Activated T-cell treated with anti-CD3 and anti-CD28 coated beads, Interleukin-2, amount 50 U/mL, for 24 hours (primary cell): ENCODE data around the gene BCL10.

ENCODE experiments used
- DNase-seq: peaks from one replicate; pipeline ENCODE4 v3.0.0-alpha.2; 2020
- H3K27ac Mint-ChIP-seq: 2 replicates; pipeline ENCODE4 v1.8.0; 2020; ENCODE audit warnings: mild to moderate bottlenecking, mixed read lengths
- H3K27me3 Mint-ChIP-seq: 2 replicates; pipeline ENCODE4 v1.8.0; 2020; ENCODE audit warnings: mixed read lengths
- H3K36me3 Mint-ChIP-seq: 2 replicates; pipeline ENCODE4 v1.8.0; 2020; ENCODE audit warnings: low read depth, mixed read lengths
- H3K4me1 Mint-ChIP-seq: 2 replicates; pipeline ENCODE4 v1.8.0; 2020; ENCODE audit warnings: low read depth, mixed read lengths
- H3K4me3 Mint-ChIP-seq: 2 replicates; pipeline ENCODE4 v1.8.0; 2020; ENCODE audit warnings: mild to moderate bottlenecking, moderate library complexity, mixed read lengths
- H3K9me3 Mint-ChIP-seq: 2 replicates; pipeline ENCODE4 v1.8.0; 2020; ENCODE audit warnings: mixed read lengths

Gene BCL10

DNA sequence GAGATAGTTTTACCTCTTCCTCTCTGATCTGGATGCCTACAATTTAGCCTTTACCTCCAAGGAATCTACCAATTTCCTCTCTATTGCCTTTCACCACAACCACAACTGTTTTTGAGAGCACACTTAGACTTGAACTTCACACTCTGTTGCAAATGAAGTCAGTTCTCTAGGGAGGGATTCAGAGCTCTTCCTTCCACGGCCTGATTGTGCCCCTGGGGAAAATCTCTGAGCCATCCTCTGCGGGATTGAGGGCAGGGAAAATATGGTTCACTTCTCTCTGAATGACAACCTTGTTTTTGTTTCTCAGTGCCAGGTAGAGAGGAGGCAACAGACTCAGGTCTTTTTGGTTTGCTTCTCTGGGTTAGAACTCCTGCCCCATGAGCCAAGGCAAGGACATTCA lies 35.4 kb upstream of the BCL10 start:
- Mint-ChIP-seq H3K9me3 (no peaks in the 10 kb centered on the region), H3K36me3 (no peaks in the 10 kb centered on the region), H3K4me3 (no peak overlapping the region), H3K27me3 (peaks cover 75% of the 10 kb centered on the region), H3K4me1 (peaks cover 11% of the 10 kb centered on the region), H3K27ac (no peak overlapping the region)
- DNase-seq: no peak

DNA sequence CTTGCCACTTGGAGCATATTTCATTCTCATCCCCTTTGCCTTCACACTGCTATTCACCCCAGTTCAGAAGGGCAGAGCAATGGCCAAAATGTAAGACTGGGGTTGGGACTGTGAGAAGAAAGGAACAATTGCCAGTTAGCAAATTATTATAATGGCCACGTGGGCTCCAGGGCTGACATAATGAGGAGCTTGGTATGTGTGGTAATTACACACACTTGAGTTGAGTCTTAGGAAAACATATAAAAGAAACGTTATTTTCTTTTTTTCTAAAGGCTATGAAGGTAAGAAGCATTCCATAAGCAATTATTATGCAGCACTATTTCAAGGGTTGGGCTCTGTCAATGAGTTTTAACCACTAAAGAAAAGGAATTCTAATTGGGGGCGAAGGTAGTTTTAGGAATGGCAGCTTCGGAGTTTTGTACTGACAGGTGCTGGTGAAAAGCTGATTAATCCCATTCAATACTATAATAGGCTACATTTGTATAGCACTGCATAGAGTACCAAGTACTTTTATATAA lies 32.5 kb upstream of the BCL10 start:
- no peak for DNase-seq
- Mint-ChIP-seq H3K9me3 (no peaks in the 10 kb centered on the region), H3K36me3 (no peaks in the 10 kb centered on the region), H3K27me3 (peaks cover 74% of the 10 kb centered on the region), H3K27ac (no peak overlapping the region), H3K4me1 (peaks cover 11% of the 10 kb centered on the region), H3K4me3 (no peak overlapping the region)

DNA sequence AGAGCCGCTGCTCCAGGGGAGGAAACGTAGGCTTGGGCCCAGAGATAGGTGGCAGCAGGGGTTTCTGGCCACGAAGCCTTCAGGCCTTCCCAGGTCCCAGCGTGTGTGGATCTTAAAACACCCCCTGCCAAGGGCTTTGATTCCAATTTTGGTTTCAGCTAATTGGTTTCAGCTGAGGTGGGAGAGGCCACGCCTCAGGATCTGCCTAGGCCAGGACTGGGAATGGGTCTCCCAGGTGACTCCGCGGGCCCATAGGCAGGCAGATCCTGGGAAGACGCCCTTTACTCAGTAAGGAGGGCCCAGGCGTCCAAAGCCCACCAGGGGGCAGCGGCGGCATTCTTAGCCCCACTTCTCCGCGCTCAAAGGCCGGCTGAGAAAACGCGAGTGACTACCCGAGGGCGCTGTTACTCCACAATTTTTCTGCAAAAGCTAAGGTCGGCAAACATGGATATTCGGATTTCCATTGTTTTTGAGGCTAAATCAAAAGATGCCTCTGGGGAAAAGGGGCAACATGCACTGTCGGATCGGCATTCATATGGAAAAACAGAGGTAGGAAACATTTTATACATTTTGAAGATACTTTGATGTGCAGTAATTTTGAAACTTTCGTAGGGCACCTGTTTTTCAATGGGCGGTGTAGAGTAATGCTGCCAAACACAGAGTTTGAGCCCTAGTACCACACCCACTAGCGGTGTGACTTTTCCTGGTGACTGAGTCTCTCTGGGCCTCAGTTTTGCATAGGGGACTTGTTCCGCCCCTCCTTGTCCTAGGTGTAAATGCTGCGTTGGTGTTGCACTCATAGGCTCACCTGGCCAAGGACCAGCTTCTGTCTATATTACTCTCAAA lies 31.8 kb upstream of the BCL10 start:
- Mint-ChIP-seq H3K4me1 (peaks cover 11% of the 10 kb centered on the region), H3K9me3 (no peaks in the 10 kb centered on the region), H3K27me3 (peaks cover 71% of the 10 kb centered on the region)

DNA sequence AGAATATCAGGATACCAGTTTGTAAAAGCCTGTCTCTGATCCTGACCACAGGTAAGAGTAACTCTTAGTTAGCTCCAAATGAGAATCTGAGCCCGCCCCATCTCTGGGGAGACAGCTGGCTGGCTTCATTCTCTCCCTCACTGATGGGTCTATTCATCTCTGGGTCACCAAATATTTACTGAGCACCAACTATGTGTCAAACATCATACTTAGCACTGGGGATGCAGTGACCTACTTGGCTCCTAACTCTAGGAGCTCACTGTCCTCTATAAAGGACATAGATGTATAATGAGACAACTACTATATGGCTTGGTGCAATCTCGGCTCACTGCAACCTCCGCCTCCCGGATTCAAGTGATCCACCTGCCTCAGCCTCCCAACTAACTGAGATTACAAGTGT lies 29.8 kb upstream of the BCL10 start:
- Mint-ChIP-seq H3K4me3 (no peak overlapping the region), H3K27me3 (peaks cover 76% of the 10 kb centered on the region), H3K36me3 (no peaks in the 10 kb centered on the region), H3K4me1 (peaks cover 11% of the 10 kb centered on the region), H3K9me3 (no peaks in the 10 kb centered on the region), H3K27ac (no peak overlapping the region)
- DNase-seq: no peak

More for the DNA sequence above, 31.8 kb upstream of the BCL10 start:
- Mint-ChIP-seq H3K36me3 (no peaks in the 10 kb centered on the region), H3K4me3 (peak overlapping the region; percentile 11), H3K27ac (no peak overlapping the region)
- peak; percentile 77 for DNase-seq

DNA sequence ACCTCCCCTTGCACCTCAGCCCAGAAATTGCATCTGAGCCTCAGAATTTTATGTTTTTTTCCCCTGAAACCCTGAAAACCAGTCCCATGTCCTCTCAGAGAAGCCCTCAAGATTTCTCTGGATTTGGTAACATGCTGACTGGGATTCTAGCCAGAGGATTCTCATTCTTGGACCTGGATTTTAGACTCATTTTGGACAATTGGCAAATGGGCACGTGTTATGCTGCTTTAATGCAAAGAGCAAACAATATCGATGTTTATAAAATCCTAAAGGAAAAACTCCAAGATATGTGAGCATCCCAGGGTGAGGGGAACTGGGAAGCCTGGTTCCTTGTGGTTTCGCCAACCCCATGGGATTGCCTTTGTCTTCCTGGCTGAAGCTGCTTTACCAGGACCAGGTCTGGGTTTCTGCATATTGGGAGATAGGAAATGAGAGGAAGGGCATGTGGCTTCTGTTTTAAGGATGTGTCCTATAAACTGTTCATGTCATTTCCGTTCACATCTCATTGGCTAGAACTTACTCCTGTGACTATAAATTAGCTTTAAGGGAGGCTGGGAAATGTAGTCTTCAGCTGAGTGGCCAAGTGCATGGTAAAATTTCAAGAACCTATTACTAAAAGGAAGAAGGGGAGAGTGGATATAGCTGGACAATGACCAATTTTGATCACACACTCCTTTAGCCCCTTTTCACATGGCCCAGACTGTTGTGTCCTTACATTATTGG lies 27.2 kb upstream of the BCL10 start:
- H3K27me3 Mint-ChIP-seq: peaks cover 70% of the 10 kb centered on the region

DNA sequence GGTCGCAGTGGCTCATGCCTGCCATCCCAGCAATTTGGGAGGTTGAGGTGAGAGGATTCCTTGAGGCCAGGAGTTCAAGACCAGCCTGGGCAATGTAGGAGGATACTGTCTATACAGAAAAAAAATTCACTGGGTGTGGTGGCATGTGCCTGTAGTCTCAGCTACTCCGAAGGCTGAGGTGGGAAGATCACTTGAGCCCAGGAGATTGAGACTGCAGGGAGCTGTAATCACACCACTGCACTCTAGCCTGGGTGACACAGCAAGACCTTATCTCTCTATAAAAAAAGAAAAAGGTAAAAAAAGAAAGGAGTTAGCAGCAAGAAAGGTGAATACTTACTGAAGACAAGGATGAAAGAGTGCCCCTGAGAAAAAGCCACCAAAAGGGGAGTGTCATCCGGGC lies 23.7 kb upstream of the BCL10 start:
- DNase-seq: no peak
- Mint-ChIP-seq H3K9me3 (no peaks in the 10 kb centered on the region), H3K36me3 (no peaks in the 10 kb centered on the region), H3K27ac (no peak overlapping the region), H3K27me3 (peaks cover 64% of the 10 kb centered on the region), H3K4me1 (peaks cover 29% of the 10 kb centered on the region), H3K4me3 (no peak overlapping the region)

More for the DNA sequence above, 27.2 kb upstream of the BCL10 start:
- H3K36me3 Mint-ChIP-seq: no peaks in the 10 kb centered on the region
- H3K27ac Mint-ChIP-seq: no peak overlapping the region
- DNase-seq: no peak
- H3K9me3 Mint-ChIP-seq: no peaks in the 10 kb centered on the region
- no peak overlapping the region for H3K4me3 Mint-ChIP-seq
- peaks cover 14% of the 10 kb centered on the region for H3K4me1 Mint-ChIP-seq

DNA sequence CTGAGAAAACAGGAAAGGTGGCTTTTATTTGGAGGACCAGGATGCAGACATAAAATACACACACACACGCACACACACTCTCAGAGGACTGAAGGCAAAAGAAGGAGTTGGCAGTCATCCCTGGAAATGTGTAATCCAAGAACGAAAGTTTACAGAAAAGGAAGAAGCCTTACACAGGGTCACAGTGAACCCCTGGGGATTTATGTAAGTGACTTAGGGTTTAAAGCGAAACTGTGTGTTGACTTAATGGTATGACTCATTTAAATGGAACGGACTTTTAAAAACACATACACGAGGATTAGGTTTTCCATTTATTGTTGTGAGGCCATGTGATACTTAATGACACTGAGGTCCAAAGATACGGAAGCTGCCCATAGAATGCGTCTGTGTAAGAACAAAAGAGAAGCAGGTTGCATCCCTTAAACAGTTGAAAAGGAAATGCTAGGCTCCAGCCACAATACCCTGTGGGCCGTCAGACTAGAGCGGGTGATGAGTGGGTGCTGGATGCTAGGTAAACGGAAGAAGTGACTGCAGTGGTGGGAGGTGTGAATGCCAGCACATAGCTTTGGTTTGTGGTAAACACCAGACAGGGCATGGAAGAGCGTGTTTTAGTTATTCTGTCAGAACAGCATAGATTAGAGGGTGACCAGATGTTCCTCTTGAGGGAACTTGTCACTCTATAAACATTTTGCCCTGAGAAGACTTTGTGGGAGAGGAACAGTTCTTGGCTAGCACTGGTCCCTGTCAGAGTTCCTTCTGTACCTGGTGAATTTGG lies 21.6 kb upstream of the BCL10 start:
- Mint-ChIP-seq H3K4me1 (peaks cover 35% of the 10 kb centered on the region), H3K27me3 (peaks cover 60% of the 10 kb centered on the region), H3K27ac (peak overlapping the region; percentile 89), H3K36me3 (no peaks in the 10 kb centered on the region), H3K9me3 (no peaks in the 10 kb centered on the region), H3K4me3 (peak overlapping the region; percentile 30)
- peak; percentile 75 for DNase-seq

DNA sequence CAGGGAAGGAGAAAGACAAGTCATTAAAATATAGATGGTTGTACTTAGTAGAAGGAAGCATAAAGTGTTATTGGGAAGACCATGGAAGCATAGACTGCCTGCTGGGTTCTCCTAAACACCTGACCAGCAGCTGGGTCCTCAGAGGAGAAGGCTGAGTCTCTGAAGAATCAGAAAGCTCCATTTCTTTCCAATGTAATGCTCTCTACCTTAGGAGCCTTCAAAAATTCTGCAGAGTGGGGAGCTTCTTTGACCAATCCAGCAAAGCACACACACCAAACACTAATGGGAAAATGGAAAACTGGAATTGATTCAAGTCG lies 21.1 kb upstream of the BCL10 start:
- no peaks in the 10 kb centered on the region for H3K9me3 Mint-ChIP-seq
- H3K4me3 Mint-ChIP-seq: peak overlapping the region; percentile 23
- DNase-seq: no peak
- peaks cover 59% of the 10 kb centered on the region for H3K27me3 Mint-ChIP-seq
- peaks cover 35% of the 10 kb centered on the region for H3K4me1 Mint-ChIP-seq
- H3K27ac Mint-ChIP-seq: peak overlapping the region; percentile 89
- no peaks in the 10 kb centered on the region for H3K36me3 Mint-ChIP-seq

DNA sequence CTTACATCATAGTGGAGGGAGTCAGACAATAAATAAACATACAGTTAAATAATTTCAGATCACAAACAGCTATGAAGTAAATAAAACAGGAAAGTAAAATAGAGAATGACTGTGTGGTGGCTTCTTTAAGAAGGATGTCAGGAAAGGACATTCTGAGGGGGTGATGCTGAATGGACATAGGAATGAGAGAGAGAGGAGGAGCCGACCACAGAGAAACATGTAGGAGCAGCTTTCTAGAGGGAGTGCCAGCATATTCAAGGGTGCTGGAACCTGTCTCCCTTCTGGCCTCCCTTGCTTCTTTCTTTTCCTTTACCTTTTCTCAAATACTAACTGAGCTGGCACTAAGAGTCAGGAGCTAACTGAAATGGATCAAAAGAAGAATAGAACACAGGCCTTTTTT lies 20.5 kb upstream of the BCL10 start:
- H3K4me3 Mint-ChIP-seq: no peak overlapping the region
- no peaks in the 10 kb centered on the region for H3K9me3 Mint-ChIP-seq
- no peak for DNase-seq
- H3K36me3 Mint-ChIP-seq: no peaks in the 10 kb centered on the region
- H3K27ac Mint-ChIP-seq: peak overlapping the region; percentile 69
- peaks cover 35% of the 10 kb centered on the region for H3K4me1 Mint-ChIP-seq
- peaks cover 58% of the 10 kb centered on the region for H3K27me3 Mint-ChIP-seq

DNA sequence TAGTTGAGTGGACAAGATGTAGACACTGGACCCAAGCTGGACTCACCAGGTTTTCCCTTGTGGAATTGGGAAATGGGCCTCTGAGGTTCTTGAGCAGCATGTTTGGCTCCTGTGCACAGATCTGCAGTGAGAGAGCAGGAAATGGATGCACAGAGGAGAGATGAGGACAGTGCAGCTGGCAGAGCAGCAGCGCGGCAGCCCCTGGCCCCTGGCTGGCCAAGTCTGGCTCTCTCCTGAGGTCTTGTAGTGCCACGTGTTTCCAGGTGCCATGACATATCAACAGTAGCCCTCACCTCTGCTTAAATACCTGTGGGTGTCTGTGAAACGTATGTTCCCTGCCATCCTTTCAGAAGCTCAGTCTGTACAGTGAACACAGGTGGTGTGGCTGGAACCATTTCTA lies 19.2 kb upstream of the BCL10 start:
- no peak for DNase-seq
- H3K36me3 Mint-ChIP-seq: no peaks in the 10 kb centered on the region
- H3K27me3 Mint-ChIP-seq: peaks cover 56% of the 10 kb centered on the region
- no peak overlapping the region for H3K4me3 Mint-ChIP-seq
- H3K4me1 Mint-ChIP-seq: peaks cover 35% of the 10 kb centered on the region
- no peak overlapping the region for H3K27ac Mint-ChIP-seq
- no peaks in the 10 kb centered on the region for H3K9me3 Mint-ChIP-seq

DNA sequence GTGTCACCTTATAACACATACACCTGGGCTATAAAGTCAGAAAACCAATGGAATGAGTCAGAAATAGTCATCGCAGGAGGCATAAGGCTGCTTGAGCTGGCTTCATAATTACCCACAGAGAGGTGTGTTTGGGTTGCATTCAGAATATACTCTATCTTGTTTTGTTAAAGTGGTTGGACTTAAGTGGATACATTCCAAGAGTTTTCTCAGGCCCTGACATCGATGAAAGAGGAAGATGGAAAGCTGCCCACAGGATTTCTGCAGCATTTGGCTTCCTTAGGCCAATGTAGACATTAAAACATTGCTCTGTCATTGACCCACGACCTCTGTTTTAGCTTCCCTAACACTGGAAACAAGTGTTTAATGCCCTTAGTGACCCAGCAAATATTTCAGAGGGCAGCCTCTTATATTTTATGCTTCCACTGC lies 18.6 kb upstream of the BCL10 start:
- no peak for DNase-seq
- Mint-ChIP-seq H3K27ac (no peak overlapping the region), H3K9me3 (no peaks in the 10 kb centered on the region), H3K4me1 (peaks cover 42% of the 10 kb centered on the region), H3K27me3 (peaks cover 55% of the 10 kb centered on the region), H3K36me3 (no peaks in the 10 kb centered on the region), H3K4me3 (no peak overlapping the region)

DNA sequence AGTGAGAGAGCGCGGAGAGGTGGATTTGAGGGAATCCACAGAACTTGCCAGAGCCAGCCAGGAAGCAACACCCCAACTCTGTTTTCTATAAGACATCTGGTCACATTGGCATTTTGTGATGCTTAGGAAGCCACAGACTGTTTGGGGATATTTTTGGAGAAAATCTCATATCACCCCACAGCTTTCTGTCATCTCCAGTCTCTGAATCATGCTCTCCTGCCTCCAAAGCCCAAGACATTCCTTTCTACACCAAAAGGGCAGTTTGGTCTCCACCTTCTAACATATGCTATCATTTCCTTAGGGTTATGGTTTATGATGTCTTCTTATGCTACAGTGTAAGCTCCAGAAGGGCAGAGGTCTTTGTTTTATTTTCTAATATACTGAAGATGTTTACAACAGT lies 14.4 kb upstream of the BCL10 start:
- DNase-seq: no peak
- Mint-ChIP-seq H3K4me3 (no peak overlapping the region), H3K36me3 (no peaks in the 10 kb centered on the region), H3K27me3 (peaks cover 35% of the 10 kb centered on the region), H3K27ac (no peak overlapping the region), H3K9me3 (no peaks in the 10 kb centered on the region), H3K4me1 (peaks cover 22% of the 10 kb centered on the region)

DNA sequence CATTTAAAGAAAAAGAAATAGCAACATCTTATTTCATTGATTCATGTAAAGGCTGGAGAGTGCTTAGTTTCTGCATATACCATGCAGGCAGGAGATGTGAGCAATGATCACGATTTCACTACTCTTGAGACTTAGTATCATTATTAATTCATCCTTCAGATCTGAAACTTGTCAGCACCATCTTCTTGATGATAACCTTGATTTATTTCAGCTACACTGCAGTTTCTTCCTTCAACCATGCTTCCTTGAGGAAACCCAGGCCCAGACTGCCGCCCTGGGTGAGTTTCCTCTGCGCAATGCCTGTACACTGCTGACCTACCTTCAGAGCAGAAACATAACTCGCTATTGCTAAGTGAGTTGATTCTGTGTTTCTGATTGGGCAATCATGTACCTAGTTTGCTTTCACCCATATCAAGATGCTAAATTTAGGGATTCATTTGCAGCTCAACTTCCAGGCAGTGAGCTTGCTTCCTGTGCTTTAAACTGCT lies 13.5 kb upstream of the BCL10 start:
- no peak for DNase-seq
- no peaks in the 10 kb centered on the region for H3K9me3 Mint-ChIP-seq
- peak overlapping the region; percentile 6 for H3K27ac Mint-ChIP-seq
- no peak overlapping the region for H3K4me3 Mint-ChIP-seq
- H3K36me3 Mint-ChIP-seq: no peaks in the 10 kb centered on the region
- H3K4me1 Mint-ChIP-seq: peaks cover 18% of the 10 kb centered on the region
- peaks cover 31% of the 10 kb centered on the region for H3K27me3 Mint-ChIP-seq

DNA sequence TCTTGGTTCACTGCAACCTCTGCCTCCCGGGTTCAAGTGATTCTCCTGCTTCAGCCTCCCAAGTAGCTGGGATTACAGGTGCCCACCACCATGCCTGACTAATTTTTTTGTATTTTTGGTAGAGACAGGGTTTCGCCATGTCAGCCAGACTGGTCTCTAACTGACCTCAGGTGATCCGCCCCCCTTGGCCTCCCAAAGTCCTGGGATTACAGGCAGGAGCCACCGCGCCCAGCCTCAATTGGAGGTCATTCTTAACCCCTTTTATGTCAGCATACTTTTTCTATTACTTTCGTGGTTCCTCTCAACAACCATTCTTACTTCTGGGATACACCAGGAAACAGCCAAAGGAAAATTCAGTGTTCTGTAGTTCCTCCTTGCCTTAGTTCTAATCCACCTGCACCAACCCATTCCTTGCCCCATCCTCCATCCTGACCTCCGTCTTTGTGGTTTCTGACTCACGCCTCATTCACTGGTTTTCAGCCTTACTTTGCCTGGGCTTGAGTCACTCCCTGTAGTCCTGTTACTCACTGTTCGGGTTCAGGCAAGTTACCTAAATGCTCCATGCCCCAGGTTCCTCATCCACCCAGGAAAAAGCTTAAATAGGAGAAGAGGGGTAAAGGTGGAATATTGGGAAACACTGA lies 12.9 kb upstream of the BCL10 start:
- Mint-ChIP-seq H3K4me1 (peaks cover 14% of the 10 kb centered on the region), H3K4me3 (no peak overlapping the region), H3K36me3 (no peaks in the 10 kb centered on the region), H3K27me3 (peaks cover 29% of the 10 kb centered on the region), H3K27ac (peak overlapping the region; percentile 6), H3K9me3 (no peaks in the 10 kb centered on the region)
- DNase-seq: no peak
